ENCODE measurements around the gene FAM135A.

The FAM135A gene

DNA sequence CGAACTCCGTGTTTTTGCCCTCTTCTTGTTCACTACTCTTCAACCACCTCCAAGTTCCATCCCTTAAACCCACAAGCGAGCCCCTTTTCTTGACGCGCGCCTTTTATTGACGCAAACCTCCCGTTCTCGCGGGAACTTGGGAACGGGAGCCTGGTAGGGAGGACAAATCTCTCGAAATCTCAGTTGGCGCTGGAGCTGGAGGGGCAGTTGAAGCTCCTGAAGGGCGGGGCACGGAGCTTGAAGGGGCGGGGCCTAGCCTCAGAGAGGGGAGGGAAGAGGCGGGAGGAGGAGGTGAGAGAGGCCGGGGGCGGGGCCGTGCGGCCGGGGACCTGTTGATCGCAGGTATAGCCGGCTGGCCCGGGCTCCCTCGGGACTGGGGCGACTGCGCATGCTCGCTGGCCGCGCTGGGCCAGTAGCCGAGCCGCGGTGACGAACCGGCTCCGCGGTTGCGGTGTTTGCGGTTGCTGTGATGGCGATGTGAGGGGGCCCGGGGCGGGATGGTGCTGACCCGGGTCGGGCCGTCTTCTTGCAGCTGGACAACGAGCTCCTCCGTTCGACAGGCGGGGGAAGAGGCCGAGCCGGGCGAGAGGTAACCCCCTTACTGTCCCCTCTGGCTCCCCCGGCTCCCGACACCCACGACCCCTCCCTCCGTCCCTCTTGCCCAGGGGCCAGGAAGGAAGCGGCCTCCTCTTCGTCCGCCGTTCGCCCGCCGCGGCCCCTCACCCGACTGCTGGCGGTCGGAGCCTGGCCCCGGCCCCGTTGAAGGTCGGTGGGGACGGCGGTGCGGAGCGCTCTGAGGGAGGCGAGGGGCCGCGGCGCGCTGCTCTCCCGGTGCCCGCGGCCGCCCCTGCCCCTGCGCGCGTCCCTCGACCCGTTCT is at the start of gene FAM135A:
Gene FAM135A, plus strand, starts transcription at position 395 of the 878 bp plus-strand sequence. CDS start 14,835 bp downstream, outside the sequence.
- DNase-seq (ENCODE audit: low read depth in 2 of 3, low spot score in 1 of 3): peak; percentile 94 to 96 (median 94)

DNA sequence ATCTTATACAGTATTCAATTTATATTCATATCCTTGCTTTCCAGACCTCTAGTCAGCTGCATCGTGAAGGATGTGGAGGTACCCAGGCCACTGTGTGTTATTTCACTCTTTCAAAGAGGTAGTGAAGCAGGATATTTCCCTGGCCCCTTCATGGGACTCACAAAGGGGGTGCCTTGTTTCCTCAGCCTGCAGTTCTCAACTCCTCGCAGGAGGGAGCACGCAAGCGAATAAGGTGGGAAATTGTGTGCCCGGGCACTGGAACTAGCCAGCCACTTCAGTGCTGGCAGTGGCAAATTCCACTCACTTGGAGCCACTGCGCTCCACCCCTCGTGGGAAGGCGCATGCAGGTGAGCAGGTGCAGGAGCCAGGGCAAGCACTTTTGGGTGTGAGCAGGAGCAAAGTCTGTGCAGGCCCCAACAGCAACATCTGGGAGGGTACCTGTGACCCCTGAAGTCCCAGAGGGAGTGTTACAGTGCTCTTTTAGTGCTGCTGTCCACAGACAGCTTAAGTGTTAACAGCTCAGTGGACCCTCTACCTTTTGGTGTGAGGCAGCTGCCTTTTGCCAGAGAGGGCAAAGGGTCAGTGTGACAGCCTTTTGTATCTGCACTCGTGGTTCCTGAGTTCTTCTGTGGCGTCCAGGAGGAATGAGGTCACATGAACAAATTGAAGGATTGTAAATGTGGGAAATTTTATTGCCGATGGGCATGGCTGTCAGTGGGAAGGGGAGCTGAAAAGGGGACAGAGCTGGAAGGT is 49.4 kb upstream of the FAM135A start:
- no peak for DNase-seq (ENCODE audit: low read depth in 2 of 3, low spot score in 1 of 3)

DNA sequence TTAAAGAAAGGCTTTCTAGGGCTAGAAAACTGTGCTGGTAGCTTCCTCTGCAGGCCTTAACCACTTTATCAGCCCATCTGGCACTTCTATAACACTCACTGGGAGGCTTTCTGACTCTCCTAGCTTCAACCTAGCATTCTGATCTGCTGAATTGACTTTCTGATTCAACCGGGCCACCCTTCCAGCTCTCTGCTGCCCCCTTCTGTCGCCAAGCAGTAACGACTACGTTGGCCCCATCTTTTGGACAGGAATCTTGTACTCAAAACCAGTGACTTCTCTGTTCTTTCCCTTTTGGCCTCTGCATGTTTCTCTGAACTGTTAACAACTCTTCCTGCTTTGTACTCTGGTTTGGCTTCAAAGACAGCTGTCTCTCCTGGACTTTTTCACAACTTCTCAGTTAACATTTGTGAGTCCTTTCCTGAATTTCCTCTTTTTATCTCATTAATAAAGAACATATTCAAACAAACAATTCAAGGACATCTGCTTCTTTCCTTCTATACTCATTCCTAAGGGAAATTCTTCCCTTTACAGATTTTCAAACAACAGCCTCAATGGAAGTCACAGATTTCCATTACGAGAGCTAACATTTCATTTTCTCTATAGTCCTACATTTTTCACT is 43.9 kb upstream of the FAM135A start:
- DNase-seq (ENCODE audit: low read depth in 2 of 3, low spot score in 1 of 3): peak; percentile 42 to 63 (median 53)

DNA sequence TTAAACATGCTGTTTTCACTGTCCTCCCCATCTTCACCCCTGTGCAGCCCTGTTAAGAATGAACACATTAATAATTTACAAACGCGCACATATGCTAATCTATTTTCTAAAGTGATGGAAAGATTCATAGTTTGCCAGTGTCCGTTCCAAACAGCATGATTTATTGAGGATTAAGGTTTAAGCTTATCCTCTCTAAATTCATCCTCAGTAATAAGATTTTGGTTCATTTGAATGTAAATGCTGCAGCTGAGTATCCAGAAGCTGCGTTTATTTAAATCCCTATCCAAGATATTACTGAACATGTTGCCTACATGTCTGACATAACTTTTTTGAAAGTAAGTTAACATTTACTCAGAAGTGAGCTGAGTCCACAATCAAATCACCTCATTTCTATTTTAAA is 42.8 kb upstream of the FAM135A start:
- no peak for DNase-seq (ENCODE audit: low read depth in 2 of 3, low spot score in 1 of 3)

DNA sequence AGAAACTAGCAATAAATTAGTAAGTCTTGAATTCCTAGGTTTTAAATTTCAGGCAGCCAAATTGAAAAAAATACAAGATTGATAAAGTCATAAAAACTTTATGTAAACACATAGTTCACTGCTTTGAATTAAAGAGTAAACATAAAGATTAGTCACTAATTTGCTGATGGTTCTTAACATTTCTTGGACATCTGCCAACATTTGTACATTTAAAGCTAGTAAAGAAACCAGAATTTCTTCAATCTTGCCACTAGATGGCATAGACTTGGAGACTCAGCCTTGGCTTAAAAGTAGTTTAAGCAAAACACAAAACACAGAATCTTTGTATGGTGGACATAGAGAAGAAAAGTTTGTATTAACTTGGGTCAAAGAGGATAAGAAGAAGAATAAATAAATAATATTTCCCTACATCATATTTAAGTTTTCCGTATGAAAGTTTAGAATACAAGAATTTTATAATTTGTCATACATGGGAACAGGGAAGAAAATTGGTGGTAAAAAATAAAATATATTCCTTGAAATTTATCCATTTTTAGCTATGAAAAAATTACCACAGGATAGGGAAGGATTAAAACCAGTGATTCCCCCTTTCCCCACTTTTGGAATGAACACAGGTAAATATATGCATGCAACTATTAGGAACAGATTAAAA is 41.7 kb upstream of the FAM135A start:
- no peak for DNase-seq (ENCODE audit: low read depth in 2 of 3, low spot score in 1 of 3)

DNA sequence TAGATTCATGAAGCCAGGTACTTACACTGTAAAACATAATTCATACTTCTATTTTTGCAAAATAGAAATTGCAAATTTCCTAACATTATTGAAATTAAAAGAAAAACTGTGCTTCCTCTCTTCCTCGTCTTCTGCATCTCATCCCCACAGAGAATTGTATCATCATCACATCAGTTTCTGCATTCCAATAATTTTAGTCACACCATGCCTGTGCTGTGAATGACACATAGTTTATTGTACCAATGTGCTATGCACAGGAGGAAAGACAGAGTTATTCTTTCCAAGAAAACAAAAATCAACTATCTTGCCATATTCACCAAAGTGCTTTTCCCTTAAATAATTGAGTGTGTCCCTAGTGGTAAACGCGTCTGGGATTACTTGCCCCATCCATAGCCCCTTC is 38.1 kb upstream of the FAM135A start:
- DNase-seq (ENCODE audit: low read depth in 2 of 3, low spot score in 1 of 3): no peak

DNA sequence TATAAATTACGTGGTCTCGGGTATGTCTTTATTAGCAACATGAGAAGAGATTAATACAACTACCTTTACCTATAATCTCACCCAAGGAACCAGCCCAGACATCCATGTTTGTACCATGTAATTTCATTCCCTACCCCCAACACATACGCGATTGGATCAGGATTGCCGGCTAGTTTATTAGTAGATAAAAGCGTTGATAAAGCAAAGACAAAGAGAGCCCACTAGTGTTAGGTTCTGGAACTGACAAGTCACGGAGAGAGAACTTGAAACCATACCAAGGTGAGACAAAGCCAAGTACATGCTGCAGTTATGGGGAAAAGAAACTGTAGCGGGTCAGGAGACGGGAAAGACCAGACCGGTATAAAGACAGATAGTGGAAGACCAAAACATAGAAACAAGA is 37.4 kb upstream of the FAM135A start:
- no peak for DNase-seq (ENCODE audit: low read depth in 2 of 3, low spot score in 1 of 3)

DNA sequence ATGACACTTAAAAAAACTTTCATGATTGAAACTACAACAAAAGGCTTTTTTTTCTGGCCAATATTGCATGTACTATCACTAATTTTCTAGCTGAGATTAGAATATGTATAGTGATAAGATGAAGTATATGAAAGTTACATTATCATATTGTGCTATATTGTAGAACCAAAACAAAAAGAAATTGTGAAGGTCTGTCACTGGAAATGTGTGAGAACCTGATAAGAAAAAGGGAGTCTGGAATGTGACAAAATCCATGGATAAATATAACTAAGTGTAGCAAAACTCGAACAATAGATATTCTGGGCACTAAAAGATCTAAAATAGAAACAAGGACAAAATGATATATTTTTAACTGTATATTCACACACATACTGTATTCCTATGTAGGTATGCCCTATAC is 36.7 kb upstream of the FAM135A start:
- no peak for DNase-seq (ENCODE audit: low read depth in 2 of 3, low spot score in 1 of 3)

DNA sequence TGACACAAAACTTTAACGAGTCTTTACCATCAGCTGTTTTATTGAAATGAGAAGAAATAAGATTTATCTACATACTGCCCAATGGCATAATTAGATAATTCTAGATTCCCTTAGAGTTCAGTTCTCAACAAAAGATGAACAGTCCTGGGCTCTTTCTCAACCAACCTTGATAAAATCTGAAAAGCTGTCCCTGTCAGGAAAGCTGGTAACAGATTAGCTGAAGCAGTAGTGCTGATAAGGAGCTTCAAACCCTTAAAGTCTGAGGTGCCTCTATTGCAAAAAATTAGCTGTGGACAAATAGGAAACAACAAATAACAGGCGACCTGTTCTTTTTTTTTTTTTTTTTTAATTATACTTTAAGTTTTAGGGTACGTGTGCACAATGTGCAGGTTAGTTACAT is 35.9 kb upstream of the FAM135A start:
- no peak for DNase-seq (ENCODE audit: low read depth in 2 of 3, low spot score in 1 of 3)

DNA sequence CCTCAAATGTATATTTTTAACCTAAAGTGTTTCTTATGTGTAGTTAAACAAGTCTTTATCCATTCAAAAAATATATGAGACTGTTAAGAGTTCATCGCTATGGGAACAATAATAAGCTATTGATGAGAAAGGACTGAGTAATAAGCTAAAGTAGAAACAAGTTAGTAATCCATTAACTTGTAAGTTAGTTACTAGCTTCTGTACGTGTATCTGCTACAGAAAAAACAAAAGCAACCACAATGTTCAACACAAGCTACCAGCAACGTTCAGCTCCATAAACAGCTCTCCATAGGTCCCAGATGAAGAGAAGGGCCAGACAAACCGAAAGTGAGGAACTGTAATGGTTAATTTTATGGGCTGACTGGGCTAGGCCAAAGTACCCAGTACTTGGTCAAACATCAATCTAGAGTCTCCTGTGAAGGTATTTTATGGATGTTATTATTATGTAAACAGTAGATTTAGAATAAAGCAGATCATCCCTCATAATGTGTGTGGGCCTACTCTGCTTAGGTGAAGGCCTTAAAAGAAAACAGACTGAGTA is 33.8 kb upstream of the FAM135A start:
- DNase-seq (ENCODE audit: low read depth in 2 of 3, low spot score in 1 of 3): no peak

DNA sequence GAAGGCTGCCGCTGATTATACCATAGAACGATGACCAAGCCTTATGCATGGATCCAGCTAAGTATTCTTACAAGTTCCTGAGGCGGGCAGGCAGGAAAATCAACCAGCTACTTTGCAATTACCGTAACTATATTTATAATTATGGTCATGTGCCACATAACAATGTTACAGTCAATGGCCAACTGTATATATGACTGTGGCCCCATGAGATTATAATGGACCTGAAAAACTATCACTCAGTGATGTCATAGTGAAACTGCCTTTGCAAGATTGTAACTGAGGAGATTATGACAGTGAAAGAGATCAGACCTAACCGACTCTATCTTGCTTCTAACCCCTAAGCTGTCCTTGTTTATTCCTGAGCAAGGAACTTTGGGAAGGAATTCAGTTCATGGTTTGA is 33.1 kb upstream of the FAM135A start:
- no peak for DNase-seq (ENCODE audit: low read depth in 2 of 3, low spot score in 1 of 3)

DNA sequence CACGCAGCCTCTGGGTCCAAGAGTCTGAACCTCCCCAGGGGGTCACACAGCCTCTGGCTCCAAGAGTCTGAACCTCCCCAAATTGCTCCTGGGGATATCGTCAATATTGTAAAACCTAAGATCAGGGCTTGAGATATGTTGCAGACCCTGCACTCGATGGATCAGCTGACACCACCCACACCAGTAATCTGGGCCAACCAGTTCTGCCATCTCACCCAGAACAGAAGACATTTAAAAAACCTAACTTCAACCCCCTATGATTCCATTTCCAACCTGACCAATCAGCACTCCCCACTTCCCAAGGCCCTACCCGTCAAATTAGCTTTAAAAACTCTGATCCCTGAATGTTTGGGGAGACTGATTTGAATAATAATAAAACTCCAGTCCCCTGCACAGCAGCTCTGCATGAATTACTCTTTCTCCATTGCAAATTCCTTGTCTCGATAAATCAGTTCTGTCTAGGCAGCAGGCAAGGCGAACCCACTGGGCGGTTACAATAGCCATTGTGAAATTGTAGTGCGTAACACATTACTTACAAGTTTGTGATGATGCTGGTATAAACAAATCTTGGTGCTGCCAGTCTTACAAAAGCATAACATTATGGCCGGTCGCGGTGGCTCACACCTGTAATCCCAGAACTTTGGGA is 32.4 kb upstream of the FAM135A start:
- DNase-seq (ENCODE audit: low read depth in 2 of 3, low spot score in 1 of 3): no peak

DNA sequence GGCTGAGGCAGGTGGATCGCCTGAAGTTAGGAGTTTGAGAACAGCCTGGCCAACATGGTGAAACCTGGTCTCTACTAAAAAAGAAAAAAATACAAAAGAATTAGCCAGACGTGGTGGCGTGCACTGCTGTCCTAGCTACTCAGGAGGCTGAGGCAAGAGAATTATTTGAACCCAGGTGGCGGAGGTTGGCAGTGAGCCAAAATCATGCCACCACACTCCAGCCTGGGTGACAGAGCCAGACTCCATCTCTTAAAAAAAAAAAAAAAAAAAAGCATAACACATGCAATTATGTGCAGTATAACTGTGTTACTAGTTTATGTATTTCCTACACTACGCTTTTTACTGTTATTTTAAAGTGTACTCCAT is 31.9 kb upstream of the FAM135A start:
- DNase-seq (ENCODE audit: low read depth in 2 of 3, low spot score in 1 of 3): no peak

DNA sequence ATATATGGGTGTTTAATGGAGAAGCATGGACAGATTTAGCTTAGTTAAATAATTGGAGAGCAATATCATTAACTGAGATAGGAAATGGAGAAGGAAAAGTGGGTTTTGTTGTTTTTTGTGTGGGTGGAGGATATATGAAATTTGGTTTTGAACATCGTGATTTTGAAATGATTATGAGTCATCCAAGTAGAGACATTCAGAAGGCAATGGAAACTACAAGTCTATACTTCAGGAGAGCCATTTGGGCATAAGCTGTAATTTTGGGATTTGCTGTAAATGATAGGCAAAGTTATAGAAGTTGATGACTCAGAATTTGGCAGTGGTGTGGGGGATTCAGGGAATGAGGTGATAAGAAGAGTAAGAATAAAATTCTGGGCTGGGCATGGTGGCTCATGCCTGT is 27.4 kb upstream of the FAM135A start:
- no peak for DNase-seq (ENCODE audit: low read depth in 2 of 3, low spot score in 1 of 3)

DNA sequence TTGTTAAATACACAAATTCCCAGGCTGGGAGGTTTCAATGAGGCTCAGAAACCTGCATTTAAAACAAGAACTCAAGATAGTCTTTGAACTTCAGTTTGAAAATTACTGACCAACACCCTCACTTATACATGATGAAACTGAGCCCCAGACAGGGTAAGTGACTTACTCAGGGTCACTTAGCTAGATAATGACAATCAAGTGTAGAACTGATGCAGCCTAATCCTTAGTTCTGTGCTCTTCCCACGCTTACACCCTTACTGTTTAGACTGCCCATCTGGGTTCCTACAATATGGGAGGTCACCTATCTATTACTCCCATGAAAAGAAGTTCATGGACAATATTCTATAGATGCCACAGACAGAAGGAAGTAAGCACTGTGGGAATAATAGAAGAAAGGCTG is 24.5 kb upstream of the FAM135A start:
- no peak for DNase-seq (ENCODE audit: low read depth in 2 of 3, low spot score in 1 of 3)

DNA sequence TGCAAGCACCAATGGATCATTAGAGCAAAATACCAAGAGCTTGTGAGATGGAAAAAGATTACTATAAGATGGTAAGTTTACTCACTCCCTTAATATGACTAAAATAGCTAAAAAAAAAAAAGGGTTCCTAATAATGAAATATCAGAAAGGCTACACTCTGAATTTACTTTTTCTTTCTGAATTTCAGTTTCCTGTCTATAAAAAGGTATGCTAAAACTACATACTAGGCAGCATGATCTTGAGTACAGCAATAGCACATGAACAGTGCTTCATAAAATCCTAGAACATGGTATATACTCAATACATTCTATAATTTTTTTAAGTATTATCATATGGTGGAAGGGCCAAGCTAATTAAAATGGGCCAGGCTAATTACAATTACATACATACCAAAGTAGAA is 24.0 kb upstream of the FAM135A start:
- no peak for DNase-seq (ENCODE audit: low read depth in 2 of 3, low spot score in 1 of 3)

DNA sequence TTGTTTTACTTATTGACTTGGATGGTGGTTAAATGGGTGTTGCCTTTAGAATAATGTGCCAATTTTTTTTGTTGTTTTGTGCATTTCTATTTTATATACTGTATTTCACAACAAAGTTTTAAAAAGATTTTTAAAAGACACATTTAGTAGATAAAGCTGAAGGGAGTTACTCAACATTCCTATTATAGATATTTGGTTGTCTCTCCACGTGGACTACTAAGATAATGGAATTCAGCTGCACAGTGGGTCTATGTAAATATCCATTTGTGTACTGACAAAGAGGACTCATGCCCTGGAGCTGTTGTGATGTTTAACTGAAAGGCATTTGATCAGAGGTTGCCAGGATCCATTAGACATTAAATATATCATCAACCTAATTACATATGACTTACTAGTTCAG is 23.2 kb upstream of the FAM135A start:
- no peak for DNase-seq (ENCODE audit: low read depth in 2 of 3, low spot score in 1 of 3)

DNA sequence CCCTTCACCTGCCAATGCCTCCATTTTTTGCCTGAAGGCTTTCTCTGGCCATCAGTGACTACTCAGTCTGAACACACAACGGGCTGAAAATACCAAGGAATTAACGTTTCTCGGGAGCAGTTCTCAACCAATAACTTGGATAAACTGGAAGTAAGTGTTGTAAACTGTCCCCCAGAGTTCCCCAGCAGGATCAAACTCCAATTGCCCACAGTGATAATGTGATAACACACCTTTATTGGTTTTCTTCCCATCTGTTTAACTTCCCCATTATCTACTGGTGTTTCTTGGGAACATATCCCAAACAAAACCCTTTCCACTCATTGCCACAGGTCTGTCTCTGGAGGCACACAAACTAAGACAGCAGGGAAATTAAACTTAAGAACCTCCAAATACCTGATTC is 21.8 kb upstream of the FAM135A start:
- no peak for DNase-seq (ENCODE audit: low read depth in 2 of 3, low spot score in 1 of 3)

DNA sequence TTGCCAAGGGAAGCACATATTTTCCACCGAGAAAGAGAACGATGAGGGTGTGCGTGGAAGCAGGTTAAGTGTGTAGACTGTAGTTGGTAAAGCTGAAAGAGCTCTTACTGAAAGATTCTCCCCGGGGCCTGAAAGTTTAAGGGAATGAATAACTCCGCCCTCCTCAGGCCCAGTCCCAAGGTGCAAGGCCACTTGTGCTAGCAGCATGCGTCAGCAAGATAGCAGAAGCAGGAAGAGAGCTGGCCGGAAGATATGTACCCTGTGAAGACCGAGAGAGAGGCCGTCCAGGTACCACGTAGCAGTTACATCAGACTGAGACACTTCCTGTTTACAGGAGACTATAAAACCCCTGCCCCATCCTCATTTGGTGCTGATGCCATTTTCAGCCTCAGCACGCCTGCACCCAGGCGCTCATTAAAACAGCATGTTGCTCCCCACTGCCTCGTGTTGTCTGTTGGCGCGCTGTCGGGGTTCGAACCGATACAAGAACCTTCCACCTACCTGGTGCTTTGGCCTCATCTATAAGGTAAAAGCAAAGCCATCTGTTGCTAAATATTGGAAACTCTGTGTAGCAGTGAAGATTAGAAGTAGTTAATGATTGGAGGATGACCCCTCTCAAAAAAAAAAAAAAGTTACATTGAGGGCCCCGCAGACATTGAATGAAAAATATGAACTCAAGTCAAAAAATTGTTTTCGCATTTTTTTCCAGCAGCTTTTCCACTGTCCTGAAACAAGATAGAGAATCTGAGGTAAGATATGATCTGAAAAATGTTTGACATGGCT is 18.6 kb upstream of the FAM135A start:
- DNase-seq (ENCODE audit: low read depth in 2 of 3, low spot score in 1 of 3): no peak

DNA sequence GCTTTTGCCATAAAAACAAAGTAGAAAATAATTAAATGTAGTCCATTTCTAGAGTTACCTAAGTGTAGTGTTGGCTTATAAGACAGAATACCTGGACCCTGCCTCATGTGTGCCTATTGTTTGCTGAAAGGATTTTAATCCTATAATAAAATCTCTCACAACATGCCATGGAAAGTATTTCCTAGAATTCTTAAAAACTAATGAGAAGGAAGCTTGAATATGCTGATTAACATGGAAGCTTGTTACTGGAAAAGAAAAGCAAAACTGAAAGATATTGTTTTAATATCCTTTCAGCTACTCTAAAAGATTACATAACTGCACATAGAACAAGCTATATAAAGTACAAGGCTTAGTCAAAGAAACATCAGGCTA is 18.0 kb upstream of the FAM135A start:
- DNase-seq (ENCODE audit: low read depth in 2 of 3, low spot score in 1 of 3): no peak

Measured in stimulated activated CD4-positive, alpha-beta T cell treated with anti-CD3 and anti-CD28 coated beads, Interleukin-12 subunit alpha, Interleukin-12 subunit beta, amount 100 ng/mL, for 48 hours (primary cell).